Stimulated activated CD4-positive, alpha-beta T cell treated with anti-CD3 and anti-CD28 coated beads, Interleukin-2, amount 100 ng/mL, for 48 hours (primary cell): ENCODE data around the gene RAB4B.
"Not testable (repeated sequence)": the region's sequence is repeated elsewhere in the genome, so short reads cannot be mapped to it uniquely, and the experiment has no call there.

Source experiments
- DNase-seq, 2 donors: peaks; one replicate each; pipeline ENCODE4 v3.0.0-alpha.2; 2020

RAB4B gene

GRCh38 chr19:40804783-40805242 lies 26.8 kb downstream of the RAB4B start:
- DNase-seq, result no peak

GRCh38 chr19:40805258-40805868 lies 27.3 kb downstream of the RAB4B start:
- DNase-seq, result no peak

GRCh38 chr19:40806423-40807146 lies 28.5 kb downstream of the RAB4B start:
- DNase-seq, result peak; percentile 75 to 82

- no peak for DNase-seq
Observed at GRCh38 chr19:40807147-40808020, 29.3 kb downstream of the RAB4B start.

- DNase-seq, result no peak
Observed at GRCh38 chr19:40808021-40808325, 29.9 kb downstream of the RAB4B start.

GRCh38 chr19:40808497-40808896 lies 30.4 kb downstream of the RAB4B start:
- DNase-seq, result no peak

GRCh38 chr19:40809358-40810086 lies 31.5 kb downstream of the RAB4B start:
- no peak for DNase-seq

GRCh38 chr19:40810160-40810559 lies 32.1 kb downstream of the RAB4B start:
- DNase-seq, result no peak

- DNase-seq, result not testable (repeated sequence)
Observed at GRCh38 chr19:40810649-40811408, 32.8 kb downstream of the RAB4B start.

- no peak for DNase-seq
Observed at GRCh38 chr19:40811478-40812341, 33.7 kb downstream of the RAB4B start.

- not testable (repeated sequence) for DNase-seq
Observed at GRCh38 chr19:40812571-40812970, 34.5 kb downstream of the RAB4B start.

- no peak for DNase-seq
Observed at GRCh38 chr19:40813182-40813581, 35.1 kb downstream of the RAB4B start.

- DNase-seq, result no peak
Observed at GRCh38 chr19:40815223-40815622, 37.2 kb downstream of the RAB4B start.

- peak; percentile 64 to 65 for DNase-seq
Observed at GRCh38 chr19:40818480-40819399, 40.7 kb downstream of the RAB4B start.

GRCh38 chr19:40819479-40820234 lies 41.6 kb downstream of the RAB4B start:
- peak; percentile 63 to 64 for DNase-seq

- no peak for DNase-seq
Observed at GRCh38 chr19:40822161-40822560, 44.1 kb downstream of the RAB4B start.

GRCh38 chr19:40822704-40823553 lies 44.9 kb downstream of the RAB4B start:
- DNase-seq, result not testable (repeated sequence)

GRCh38 chr19:40824916-40825315 lies 46.9 kb downstream of the RAB4B start:
- DNase-seq, result not testable (repeated sequence)
